ENCODE data around the gene SETBP1.

Gene SETBP1

DNA sequence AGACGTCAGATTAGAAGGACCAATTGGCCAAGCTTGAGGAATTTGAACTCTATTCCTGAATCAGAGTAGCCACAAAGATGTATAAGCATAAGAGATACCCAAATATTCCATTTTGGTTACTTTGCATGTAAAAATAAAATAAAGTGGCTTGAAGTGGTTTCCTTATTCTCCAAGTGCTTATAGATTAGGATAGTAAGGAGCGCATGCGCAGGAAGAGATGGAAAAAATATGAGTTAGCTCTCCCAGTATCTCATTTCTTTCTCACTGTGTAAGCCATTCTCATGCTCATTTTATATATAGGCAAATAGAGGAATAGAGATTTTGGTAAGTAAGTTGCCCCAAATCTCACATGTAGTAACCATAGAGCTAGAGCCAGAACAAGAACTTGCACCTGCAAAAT, 241.3 kb downstream of the SETBP1 start:
- Histone ChIP-seq H3K9ac (no peak overlapping the region), H3K4me3 (no peak overlapping the region), H3K4me2 (peak overlapping the region; percentile 79), H3K9me3 (peaks cover 15% of the 10 kb centered on the region; the same call in 1 of the 2 replicates), H4K20me1 (no peaks in the 10 kb centered on the region), H3K4me1 (peaks cover 87% of the 10 kb centered on the region), H3K36me3 (no peaks in the 10 kb centered on the region), H3K27me3 (no peaks in the 10 kb centered on the region), H3K27ac (peak overlapping the region; percentile 90)
- no peak for TF ChIP-seq Cebpa-rat (IDR thresholded peaks at IDR 0.05)

DNA sequence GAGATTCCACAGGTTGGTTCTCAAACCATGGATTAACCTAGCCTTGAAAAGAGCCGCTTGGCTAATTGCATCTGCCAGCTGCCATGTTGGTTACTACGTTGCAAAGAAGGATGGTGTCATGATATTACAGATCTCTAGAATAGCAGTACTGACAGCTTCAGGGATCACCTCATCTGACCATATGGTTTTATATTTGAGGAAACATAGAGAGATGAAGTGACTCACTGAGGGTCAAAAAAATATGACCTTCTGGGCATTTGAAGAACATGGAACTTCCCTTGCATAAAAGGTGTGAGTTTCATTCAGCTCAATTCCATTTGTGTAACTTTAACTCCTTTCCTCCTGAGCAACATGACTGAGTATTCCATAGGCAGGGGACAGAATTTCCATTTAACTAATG, 242.3 kb downstream of the SETBP1 start:
- Histone ChIP-seq H3K27ac (peak overlapping the region; percentile 90), H3K4me1 (peaks cover 82% of the 10 kb centered on the region), H3K9me3 (peaks cover 22% of the 10 kb centered on the region; the same call in 1 of the 2 replicates), H3K36me3 (no peaks in the 10 kb centered on the region), H3K4me2 (peak overlapping the region; percentile 79), H4K20me1 (no peaks in the 10 kb centered on the region), H3K4me3 (no peak overlapping the region), H3K9ac (no peak overlapping the region; the same call in 1 of the 2 replicates), H3K27me3 (no peaks in the 10 kb centered on the region)
- no peak for TF ChIP-seq Cebpa-rat (IDR thresholded peaks at IDR 0.05)

- no peaks in the 10 kb centered on the region for H4K20me1 ChIP-seq
- peak overlapping the region; percentile 57; the same call in 1 of the 2 replicates for H3K9ac ChIP-seq
- no peaks in the 10 kb centered on the region for H3K36me3 ChIP-seq
- H3K4me2 ChIP-seq = peak overlapping the region; percentile 79
- peaks cover 75% of the 10 kb centered on the region for H3K4me1 ChIP-seq
- H3K4me3 ChIP-seq = no peak overlapping the region
- H3K27ac ChIP-seq = peak overlapping the region; percentile 90
- H3K27me3 ChIP-seq = no peaks in the 10 kb centered on the region
- peaks cover 31% of the 10 kb centered on the region for H3K9me3 ChIP-seq
- no peak for TF ChIP-seq Cebpa-rat (IDR thresholded peaks at IDR 0.05)
Observed at GRCh38 chr18:44924785-44925499, 244.3 kb downstream of the SETBP1 start.

DNA sequence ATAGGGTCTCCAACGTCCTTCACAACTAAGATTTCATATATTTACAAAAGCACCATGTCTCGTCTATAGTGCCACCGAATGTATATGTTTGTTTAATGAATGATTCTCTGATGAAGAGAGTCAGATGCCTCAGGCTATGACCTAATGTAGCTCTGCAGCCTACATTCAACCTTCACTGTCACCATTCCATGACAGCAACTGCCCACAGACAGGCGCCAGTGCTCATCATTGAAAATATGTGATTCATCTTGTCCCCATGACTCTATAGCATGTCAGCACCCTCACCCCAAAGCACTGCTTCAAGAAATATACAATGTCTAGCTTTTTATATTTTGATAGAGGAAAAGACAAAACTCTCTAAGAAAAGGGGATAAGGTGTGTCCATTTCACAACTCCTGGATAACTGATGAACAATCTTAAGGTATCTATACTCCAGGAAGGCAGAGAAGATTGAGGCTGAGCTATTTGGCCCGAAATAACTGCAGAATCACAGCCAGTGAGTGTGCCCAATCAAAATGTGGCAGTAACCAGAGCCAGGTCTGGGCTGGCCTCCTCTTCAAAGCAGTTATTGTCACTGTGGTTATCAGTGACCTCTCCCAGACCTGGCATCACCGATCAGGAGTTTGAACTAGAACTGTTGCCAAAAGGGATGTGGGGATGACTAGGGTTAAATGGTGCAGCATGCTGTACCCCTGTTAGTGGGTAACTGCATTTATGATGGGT, 246.6 kb downstream of the SETBP1 start:
- TF ChIP-seq Cebpa-rat (IDR thresholded peaks at IDR 0.05) = no peak
- H3K9me3 ChIP-seq = peaks cover 28% of the 10 kb centered on the region
- peak overlapping the region; percentile 90 for H3K27ac ChIP-seq
- H3K27me3 ChIP-seq = no peaks in the 10 kb centered on the region
- no peak overlapping the region for H3K4me3 ChIP-seq
- no peaks in the 10 kb centered on the region for H4K20me1 ChIP-seq
- peak overlapping the region; percentile 79 for H3K4me2 ChIP-seq
- H3K4me1 ChIP-seq = peaks cover 51% of the 10 kb centered on the region
- H3K9ac ChIP-seq = no peak overlapping the region
- no peaks in the 10 kb centered on the region for H3K36me3 ChIP-seq

GRCh38 chr18:44934901-44935300, 254.2 kb downstream of the SETBP1 start:
- no peak overlapping the region for H3K4me2 ChIP-seq
- H3K36me3 ChIP-seq = 0 out of 2 replicates have a peak, but pooled peaks cover 4% of the 10 kb centered on the region
- no peak overlapping the region for H3K27ac ChIP-seq
- peaks cover 35% of the 10 kb centered on the region for H3K9me3 ChIP-seq
- H3K4me1 ChIP-seq = no peaks in the 10 kb centered on the region
- H3K9ac ChIP-seq = no peak overlapping the region
- no peaks in the 10 kb centered on the region for H3K27me3 ChIP-seq
- no peaks in the 10 kb centered on the region for H4K20me1 ChIP-seq
- TF ChIP-seq Cebpa-rat (IDR thresholded peaks at IDR 0.05) = no peak
- H3K4me3 ChIP-seq = no peak overlapping the region

- Histone ChIP-seq H3K27me3 (no peaks in the 10 kb centered on the region), H3K36me3 (0 out of 2 replicates have a peak, but pooled peaks cover 4% of the 10 kb centered on the region), H3K27ac (no peak overlapping the region), H3K9me3 (peaks cover 35% of the 10 kb centered on the region), H4K20me1 (no peaks in the 10 kb centered on the region), H3K4me1 (no peaks in the 10 kb centered on the region), H3K4me3 (no peak overlapping the region), H3K9ac (no peak overlapping the region), H3K4me2 (no peak overlapping the region)
- no peak for TF ChIP-seq Cebpa-rat (IDR thresholded peaks at IDR 0.05)
Observed at GRCh38 chr18:44935455-44935854, 254.8 kb downstream of the SETBP1 start.

DNA sequence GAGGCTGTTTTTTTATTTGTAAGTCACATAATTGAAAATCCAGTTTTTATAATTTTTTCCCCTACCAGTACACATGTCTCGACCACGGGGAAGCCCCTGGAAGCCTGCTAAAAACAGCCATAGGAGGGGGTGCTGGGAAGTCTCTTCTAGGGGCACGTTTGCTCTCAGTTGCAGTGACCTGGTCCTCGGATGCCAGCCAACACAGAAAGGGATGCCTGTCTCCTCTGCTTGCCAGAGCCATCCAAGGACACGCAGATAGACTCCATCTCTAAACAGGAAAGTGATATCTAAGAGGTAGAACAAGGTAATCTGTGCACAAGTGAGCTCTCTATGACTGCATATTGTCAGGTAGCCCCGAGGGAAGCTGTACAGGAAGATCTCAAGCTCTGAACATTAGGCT, 255.8 kb downstream of the SETBP1 start:
- Histone ChIP-seq H3K27me3 (no peaks in the 10 kb centered on the region), H3K9ac (no peak overlapping the region)
- no peak for TF ChIP-seq Cebpa-rat (IDR thresholded peaks at IDR 0.05)

DNA sequence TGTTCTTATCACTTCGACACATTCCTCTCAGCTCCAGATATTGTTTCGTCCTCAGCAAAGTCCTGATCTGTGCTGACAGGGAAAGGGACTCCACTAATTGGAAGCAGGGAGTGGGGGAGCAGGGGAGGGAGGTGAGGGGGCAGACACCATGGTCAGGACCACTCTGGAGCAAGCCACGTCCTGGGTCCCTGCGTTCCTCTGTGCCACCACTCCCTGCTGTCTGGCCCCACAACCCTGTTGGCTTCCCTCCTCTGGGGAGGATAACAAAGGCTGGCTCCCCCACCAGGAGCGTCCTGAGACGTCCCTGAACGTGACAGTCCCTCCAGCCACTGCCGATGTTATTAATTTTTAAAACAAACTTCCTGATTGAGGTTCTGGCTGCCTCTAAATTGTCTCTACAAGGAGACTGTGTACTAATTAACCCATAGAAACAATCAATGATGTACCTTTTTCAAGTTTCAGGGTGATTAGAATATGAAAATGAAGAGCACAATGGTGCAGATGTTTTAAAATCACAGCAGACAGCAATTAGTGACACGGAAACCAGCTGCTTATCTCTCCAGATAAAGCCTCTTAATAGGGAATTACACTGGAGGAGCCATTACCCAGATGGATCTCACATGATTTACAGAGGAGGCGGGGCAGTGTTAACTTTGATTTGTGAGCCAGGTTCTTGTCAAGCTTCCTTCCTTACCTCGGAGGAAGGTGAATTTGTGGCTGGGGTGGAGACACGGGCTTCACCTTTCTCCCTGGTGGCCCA, 257.5 kb downstream of the SETBP1 start:
- Histone ChIP-seq H3K4me3 (no peak overlapping the region), H3K9ac (no peak overlapping the region), H3K36me3 (0 out of 2 replicates have a peak, but pooled peaks cover 4% of the 10 kb centered on the region), H3K4me1 (peaks cover 2% of the 10 kb centered on the region), H4K20me1 (no peaks in the 10 kb centered on the region), H3K27ac (no peak overlapping the region), H3K27me3 (no peaks in the 10 kb centered on the region), H3K9me3 (peaks cover 23% of the 10 kb centered on the region), H3K4me2 (no peak overlapping the region)
- TF ChIP-seq Cebpa-rat (IDR thresholded peaks at IDR 0.05) = no peak

More for the DNA sequence above, 255.8 kb downstream of the SETBP1 start:
- no peaks in the 10 kb centered on the region for H4K20me1 ChIP-seq
- no peaks in the 10 kb centered on the region for H3K4me1 ChIP-seq
- no peak overlapping the region for H3K4me2 ChIP-seq
- H3K27ac ChIP-seq = no peak overlapping the region
- 0 out of 2 replicates have a peak, but pooled peaks cover 4% of the 10 kb centered on the region for H3K36me3 ChIP-seq
- H3K4me3 ChIP-seq = no peak overlapping the region
- H3K9me3 ChIP-seq = peaks cover 38% of the 10 kb centered on the region

DNA sequence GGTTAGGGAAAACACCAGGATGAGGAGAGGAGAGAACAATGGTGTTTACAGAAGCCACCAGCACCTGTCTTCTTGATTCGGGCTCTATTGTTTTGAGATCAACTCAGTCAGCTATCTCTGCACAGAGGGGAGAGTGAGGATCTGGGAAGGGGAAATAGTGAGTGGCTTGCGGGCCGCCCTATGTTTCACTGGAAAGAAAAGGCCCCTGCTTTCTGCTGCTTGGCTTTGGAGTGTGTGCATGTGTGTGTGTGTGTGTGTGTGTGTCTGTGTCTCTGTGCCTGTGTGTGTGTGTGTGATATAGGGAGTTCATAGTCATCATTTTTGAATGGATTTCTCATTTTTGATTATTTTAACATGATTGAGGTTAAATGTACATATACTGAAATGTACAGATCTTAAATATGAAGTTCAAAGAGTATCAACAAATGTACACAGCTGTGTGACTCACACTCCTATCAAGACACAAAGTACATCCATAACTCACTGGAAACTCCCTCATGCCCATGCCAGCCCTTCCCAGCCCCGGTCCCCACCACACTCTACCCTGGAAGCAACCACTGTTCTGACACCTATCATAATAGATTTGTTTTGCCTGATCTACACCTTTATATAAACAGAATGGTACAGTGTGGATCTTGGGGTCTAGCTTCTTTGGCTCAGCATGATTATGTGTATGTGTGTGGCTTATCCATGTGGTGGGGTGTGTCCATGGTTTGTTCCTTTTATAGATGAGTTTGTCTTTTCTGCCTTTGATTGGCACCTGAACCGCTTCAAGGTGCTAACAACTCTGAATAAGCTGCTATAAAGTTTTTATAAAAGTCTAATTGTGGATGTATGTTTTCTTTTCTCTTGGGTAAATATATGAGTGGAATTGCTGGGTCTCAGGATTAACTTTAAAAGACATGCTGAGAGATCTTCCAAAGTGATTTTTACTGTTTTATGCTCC, 258.3 kb downstream of the SETBP1 start:
- Histone ChIP-seq H3K9ac (no peak overlapping the region), H3K27ac (no peak overlapping the region)
- TF ChIP-seq Cebpa-rat (IDR thresholded peaks at IDR 0.05) = no peak

More for the DNA sequence above, 258.3 kb downstream of the SETBP1 start:
- Histone ChIP-seq H4K20me1 (no peaks in the 10 kb centered on the region), H3K4me1 (peaks cover 10% of the 10 kb centered on the region), H3K9me3 (peaks cover 14% of the 10 kb centered on the region), H3K36me3 (0 out of 2 replicates have a peak, but pooled peaks cover 4% of the 10 kb centered on the region), H3K4me3 (no peak overlapping the region), H3K4me2 (no peak overlapping the region), H3K27me3 (no peaks in the 10 kb centered on the region)
